ENCODE results near the gene SPATA17.
"Not testable (repeated sequence)": the region's sequence is repeated elsewhere in the genome, so short reads cannot be mapped to it uniquely, and the experiment has no call there.

SPATA17 gene

GRCh38 chr1:217681806-217682205 lies 50.7 kb downstream of the SPATA17 start:
- DNase-seq = no peak

DNA sequence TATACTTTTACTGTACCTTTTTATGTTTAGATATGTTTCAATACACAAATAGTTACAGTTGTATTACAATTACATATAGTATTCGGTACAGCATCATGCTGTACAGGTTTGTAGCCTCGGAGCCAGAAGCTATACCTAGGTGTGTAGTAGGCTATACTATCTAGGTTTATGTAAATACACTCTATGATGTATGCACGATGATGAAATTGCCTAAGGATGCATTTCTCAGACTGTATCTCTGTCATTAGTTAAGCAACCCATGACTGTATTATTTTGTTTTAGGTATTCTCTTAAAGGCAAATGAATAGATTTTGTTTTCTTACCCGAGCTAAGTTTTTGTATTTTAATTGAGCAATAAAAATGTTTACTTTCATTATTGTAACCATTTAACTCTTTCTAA lies 56.4 kb downstream of the SPATA17 start:
- no peak for DNase-seq

GRCh38 chr1:217696140-217696539 lies 65.0 kb downstream of the SPATA17 start:
- DNase-seq = not testable (repeated sequence)

GRCh38 chr1:217703326-217703725 lies 72.2 kb downstream of the SPATA17 start:
- no peak for DNase-seq

GRCh38 chr1:217712925-217713597 lies 81.9 kb downstream of the SPATA17 start:
- no peak for DNase-seq

GRCh38 chr1:217715681-217716080 lies 84.5 kb downstream of the SPATA17 start:
- no peak for DNase-seq

- DNase-seq = no peak
Measured at GRCh38 chr1:217717959-217718358, 86.8 kb downstream of the SPATA17 start.

DNA sequence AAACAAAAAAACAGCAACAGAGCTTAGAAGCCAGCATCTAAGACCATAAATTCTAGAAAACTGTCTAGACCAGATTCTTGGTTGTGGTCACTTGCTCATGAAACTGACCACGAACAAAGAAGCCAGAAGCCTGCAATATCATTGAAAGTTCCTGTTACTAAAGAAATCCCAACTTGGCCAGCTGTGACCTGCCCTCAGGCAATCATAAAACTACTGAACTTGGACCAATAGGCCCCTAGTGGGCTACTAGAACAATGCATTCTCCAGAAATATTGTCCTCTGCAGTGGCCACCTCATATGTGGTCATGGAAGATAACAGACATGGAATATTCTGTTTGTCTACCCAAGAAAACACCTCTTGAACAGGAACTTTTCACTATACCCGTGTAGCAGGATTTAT lies 87.7 kb downstream of the SPATA17 start:
- DNase-seq = no peak

- no peak for DNase-seq
Measured at GRCh38 chr1:217721692-217722091, 90.5 kb downstream of the SPATA17 start.

DNA sequence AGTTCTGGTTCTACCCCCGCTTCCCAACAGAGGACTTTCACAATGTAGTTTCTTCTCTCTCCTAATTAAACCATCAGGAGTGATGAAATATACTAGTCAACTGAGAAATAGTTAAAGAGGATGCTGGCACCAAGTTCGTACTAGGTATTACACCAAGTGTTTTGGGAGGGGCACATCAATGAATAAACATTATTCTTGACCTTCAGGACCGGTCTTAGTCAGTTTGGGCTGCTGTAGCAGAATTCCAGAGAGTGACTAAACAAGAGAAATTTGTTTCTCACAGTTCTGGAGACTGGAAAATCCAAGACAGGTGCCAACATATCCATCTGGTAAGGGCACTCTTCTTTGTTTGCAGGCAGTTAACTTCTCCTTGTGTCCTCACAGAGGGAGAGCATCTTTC lies 103.8 kb downstream of the SPATA17 start:
- no peak for DNase-seq

GRCh38 chr1:217747156-217747769 lies 116.1 kb downstream of the SPATA17 start:
- DNase-seq = no peak

DNA sequence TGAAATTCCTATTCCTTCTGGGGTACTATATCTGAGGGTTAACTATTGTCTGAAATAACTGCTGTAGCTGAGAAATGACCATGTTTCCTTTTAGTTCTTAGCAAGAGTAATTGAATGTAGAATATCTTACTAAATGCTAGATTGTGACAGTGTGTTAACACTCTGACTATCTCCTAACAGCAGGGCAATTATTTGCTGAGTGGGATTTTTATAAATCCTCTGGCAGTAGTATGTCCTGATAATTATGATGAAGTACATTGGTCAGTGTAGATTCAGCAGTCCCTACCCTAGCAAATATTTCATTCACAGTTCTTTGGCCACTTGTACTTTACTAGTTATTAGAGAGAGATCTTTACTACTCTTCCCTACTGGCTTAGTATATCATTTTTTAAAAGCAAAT lies 138.6 kb downstream of the SPATA17 start:
- DNase-seq = no peak

GRCh38 chr1:217770918-217771317 lies 139.8 kb downstream of the SPATA17 start:
- no peak for DNase-seq

GRCh38 chr1:217776693-217777092 lies 145.5 kb downstream of the SPATA17 start:
- no peak for DNase-seq

- DNase-seq = no peak
Measured at GRCh38 chr1:217781056-217781455, 149.9 kb downstream of the SPATA17 start.

- no peak for DNase-seq
Measured at GRCh38 chr1:217791091-217791490, 159.9 kb downstream of the SPATA17 start.

- DNase-seq = no peak
Measured at GRCh38 chr1:217805792-217806191, 174.6 kb downstream of the SPATA17 start.

DNA sequence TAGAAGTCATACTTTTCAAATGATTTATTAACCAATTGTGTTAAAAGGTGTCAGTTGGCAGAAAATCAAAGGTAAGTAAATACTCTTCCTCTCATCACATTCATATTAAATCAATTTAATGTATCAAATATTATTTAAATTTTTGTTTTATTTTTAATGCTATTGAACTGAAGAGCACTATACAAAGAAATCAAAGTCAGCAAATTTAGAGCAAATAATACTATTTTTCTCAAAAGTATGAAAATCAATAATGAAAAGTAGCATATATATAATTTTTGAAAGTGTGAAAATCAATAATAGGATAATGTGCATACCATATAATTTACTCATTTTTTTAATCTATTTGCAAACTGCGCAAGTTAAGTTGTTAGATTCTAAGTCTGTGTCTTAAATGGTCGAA lies 181.0 kb downstream of the SPATA17 start:
- DNase-seq = no peak

- DNase-seq = no peak
Measured at GRCh38 chr1:217813031-217813430, 181.9 kb downstream of the SPATA17 start.

GRCh38 chr1:217837691-217838090 lies 206.5 kb downstream of the SPATA17 start:
- no peak for DNase-seq

DNA sequence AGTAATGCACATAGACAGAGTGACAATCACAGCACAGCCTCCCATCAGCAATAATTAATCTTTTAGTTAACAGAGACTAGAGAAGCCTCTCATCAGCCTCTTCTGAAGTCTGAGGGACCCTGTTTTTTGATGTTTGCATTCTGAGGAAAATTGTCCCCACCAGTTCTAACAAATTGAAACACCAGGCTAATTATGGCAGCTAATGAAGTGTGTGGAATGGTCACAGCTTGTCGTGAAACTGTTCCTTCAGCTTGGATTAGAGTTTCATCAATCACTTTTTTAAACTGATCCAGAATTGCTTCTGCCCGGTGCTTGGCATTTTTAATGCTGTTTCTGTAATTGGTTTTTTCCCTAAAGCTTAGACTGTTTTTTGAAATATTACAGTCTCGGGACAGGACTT lies 208.0 kb downstream of the SPATA17 start:
- DNase-seq = no peak

DNA sequence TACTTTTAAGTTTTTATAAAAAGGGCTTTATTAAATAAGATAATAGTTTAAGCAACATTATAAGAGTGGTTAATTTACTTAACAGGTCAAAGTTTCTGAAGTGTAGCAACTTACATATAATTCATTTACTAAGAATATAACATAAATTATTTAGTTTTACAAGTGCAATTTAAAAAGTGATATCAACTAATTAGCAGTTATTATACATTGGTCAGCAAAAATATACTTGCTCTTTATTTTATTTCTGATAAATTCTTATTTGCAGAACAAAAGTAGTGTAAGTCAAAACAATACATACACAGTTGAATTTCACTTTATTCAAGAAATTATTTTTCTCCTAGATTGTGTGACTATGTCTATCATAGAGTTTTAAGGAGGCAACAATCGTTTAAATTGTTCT lies 215.6 kb downstream of the SPATA17 start:
- DNase-seq = no peak

- no peak for DNase-seq
Measured at GRCh38 chr1:217847643-217848042, 216.5 kb downstream of the SPATA17 start.

DNA sequence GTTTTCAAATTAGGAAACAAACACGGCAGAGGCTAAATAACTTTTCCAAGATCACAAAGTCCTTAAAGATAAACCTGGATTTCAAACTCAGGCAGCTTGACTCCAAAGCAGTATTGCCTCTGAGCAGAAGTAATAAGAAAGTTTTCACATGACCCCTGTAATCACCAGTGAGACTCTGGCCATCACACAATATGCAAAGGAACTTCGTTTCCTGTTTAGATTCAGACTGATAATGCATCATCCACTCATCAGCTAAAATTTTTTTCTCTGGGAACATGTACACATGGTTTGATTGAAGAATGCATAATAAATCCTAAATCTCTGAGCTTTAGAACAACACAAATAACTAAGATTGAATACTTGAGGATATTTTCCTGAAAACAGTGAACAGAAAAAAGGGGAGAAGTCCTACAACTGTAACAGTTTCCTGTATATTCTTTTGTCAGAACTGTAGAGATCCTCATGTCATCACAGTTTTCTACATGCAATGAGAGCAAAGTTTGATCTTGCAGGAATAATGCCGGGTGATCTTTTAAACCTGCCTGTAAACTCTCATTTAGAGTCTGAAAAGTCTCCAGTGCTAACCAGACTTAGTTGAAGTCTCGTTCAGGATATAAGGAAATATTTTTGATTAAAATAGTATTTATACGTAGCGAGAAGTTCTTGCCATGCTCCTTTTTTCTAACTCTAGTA lies 225.3 kb downstream of the SPATA17 start:
- DNase-seq = no peak
